ENCODE measurements around the gene TTC9.

The TTC9 gene

GRCh38 chr14:70641548-70642302 is at the start of gene TTC9:
TSS of gene TTC9 (plus strand) at chr14:70641916. CDS start at chr14:70642130, 214 bp downstream.
- no peak for DNase-seq

GRCh38 chr14:70594461-70594860 is 47.3 kb upstream of the TTC9 start:
- no peak for DNase-seq

- DNase-seq, result no peak
These were observed 46.1 kb upstream of the TTC9 start for GRCh38 chr14:70595443-70596185.

GRCh38 chr14:70597731-70598130 is 44.0 kb upstream of the TTC9 start:
- DNase-seq, result no peak

- no peak for DNase-seq
These were observed 42.4 kb upstream of the TTC9 start for GRCh38 chr14:70599345-70599744.

GRCh38 chr14:70600382-70601157 is 41.1 kb upstream of the TTC9 start, which contains the start of gene MED6:
TSS of gene MED6 (minus strand) at chr14:70600655. CDS start at chr14:70600637, 18 bp downstream.
- peak; percentile 98 for DNase-seq

GRCh38 chr14:70601162-70601561 is 40.6 kb upstream of the TTC9 start:
- DNase-seq, result no peak

- DNase-seq, result no peak
These were observed 39.5 kb upstream of the TTC9 start for GRCh38 chr14:70602254-70602653.

GRCh38 chr14:70611216-70611615 is 30.5 kb upstream of the TTC9 start:
- DNase-seq, result no peak

GRCh38 chr14:70616646-70617045 is 25.1 kb upstream of the TTC9 start:
- no peak for DNase-seq

GRCh38 chr14:70618314-70618713 is 23.4 kb upstream of the TTC9 start:
- DNase-seq, result no peak

- DNase-seq, result no peak
These were observed 22.0 kb upstream of the TTC9 start for GRCh38 chr14:70619708-70620107.

GRCh38 chr14:70622111-70622712 is 19.5 kb upstream of the TTC9 start:
- DNase-seq, result peak; percentile 68

- no peak for DNase-seq
These were observed 16.7 kb upstream of the TTC9 start for GRCh38 chr14:70624972-70625371.

GRCh38 chr14:70631948-70632347 is 9.8 kb upstream of the TTC9 start:
- DNase-seq, result no peak

- DNase-seq, result no peak
These were observed 5.6 kb upstream of the TTC9 start for GRCh38 chr14:70635971-70636595.

GRCh38 chr14:70638416-70638815 is 3.3 kb upstream of the TTC9 start:
- peak; percentile 92 for DNase-seq

- DNase-seq, result peak; percentile 38
These were observed 673 bp upstream of the TTC9 start for GRCh38 chr14:70640938-70641547.

GRCh38 chr14:70642303-70643235 is 853 bp downstream of the TTC9 start:
- DNase-seq, result peak; percentile 23

GRCh38 chr14:70643967-70644366 is 2.3 kb downstream of the TTC9 start:
- DNase-seq, result no peak

- no peak for DNase-seq
These were observed 4.2 kb downstream of the TTC9 start for GRCh38 chr14:70645892-70646291.
